Measurements from ENCODE around the gene NAA60.
A peak's percentile ranks its signal among the peaks of the same experiment; 100 is the strongest.
"Not testable (repeated sequence)": the region's sequence is repeated elsewhere in the genome, so short reads cannot be mapped to it uniquely, and the experiment has no call there.

Gene NAA60

DNA sequence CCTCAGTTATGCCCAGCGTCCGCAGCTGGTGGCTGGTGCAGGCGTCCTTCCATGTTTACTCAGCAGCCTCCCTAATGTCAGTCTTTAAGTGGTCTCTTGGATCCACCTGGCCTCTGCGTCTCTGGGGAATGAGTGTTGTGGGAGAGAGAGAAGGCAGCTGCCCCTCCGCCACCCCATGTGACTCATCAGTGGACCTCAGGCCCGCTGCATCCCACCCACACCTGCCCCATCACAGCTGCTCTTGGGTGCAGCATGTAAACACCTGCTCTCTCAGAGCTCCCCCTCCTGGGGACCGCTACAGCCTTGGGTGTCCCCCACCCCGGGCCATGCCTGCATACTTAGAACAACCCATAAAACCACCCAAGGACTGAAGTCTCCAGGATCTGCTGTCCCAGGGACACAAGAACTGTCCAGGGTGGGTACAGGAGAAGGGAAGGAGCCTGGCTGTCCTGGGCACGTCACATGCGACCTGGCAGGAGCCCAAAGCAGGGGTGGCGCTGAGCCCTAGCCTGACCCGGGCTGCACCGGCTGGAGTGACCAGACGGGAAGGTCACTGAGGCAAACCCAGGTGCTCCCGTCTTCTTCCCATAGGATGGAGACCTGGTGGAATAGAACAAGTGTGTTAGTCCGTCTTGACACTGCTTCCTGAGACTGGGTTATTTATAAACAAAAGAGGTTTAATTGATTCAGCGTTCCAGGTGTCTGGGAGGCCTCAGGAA is 47.6 kb downstream of the NAA60 start:
- Histone ChIP-seq H4K20me1 (0 out of 2 replicates have a peak, but pooled peaks cover 4% of the 10 kb centered on the region), H3K4me3 (no peak overlapping the region), H3K27ac (no peak overlapping the region), H3K4me2 (0 out of 2 replicates have a peak overlapping the region, but pooled peaks have one; percentile 13), H3K9ac (no peak overlapping the region), H3K4me1 (peaks cover 28% of the 10 kb centered on the region), H3K9me3 (no peaks in the 10 kb centered on the region), H3K27me3 (no peaks in the 10 kb centered on the region), H3K36me3 (peaks cover 21% of the 10 kb centered on the region)
- TF ChIP-seq Cebpa-rat (IDR thresholded peaks at IDR 0.05): no peak

DNA sequence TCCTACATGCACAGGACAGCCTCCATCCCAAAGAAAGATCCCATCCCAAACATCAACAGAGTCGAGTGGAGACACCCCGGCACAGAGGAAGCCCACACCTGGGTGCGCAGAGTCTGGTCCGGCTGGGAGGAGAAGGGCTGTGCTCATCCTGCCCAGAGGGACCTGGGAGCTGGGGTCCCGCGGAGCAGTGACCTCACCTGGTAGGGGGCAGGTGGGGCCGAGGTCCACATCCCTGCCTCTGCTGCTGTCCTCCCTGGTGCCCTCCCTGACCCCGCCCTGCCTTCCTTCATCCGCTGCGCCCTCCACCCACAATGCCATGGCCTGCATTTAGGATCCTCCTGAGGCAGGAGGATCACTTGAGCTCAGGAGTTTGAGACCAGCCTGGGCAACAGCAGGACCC is 48.9 kb downstream of the NAA60 start:
- H3K9me3 ChIP-seq: no peaks in the 10 kb centered on the region
- H3K27me3 ChIP-seq: no peaks in the 10 kb centered on the region
- no peak for TF ChIP-seq Cebpa-rat (IDR thresholded peaks at IDR 0.05)
- H4K20me1 ChIP-seq: no peaks in the 10 kb centered on the region
- H3K36me3 ChIP-seq: peaks cover 8% of the 10 kb centered on the region
- H3K27ac ChIP-seq: no peak overlapping the region
- H3K4me1 ChIP-seq: peaks cover 28% of the 10 kb centered on the region
- no peak overlapping the region for H3K4me3 ChIP-seq
- no peak overlapping the region for H3K9ac ChIP-seq
- H3K4me2 ChIP-seq: no peak overlapping the region

DNA sequence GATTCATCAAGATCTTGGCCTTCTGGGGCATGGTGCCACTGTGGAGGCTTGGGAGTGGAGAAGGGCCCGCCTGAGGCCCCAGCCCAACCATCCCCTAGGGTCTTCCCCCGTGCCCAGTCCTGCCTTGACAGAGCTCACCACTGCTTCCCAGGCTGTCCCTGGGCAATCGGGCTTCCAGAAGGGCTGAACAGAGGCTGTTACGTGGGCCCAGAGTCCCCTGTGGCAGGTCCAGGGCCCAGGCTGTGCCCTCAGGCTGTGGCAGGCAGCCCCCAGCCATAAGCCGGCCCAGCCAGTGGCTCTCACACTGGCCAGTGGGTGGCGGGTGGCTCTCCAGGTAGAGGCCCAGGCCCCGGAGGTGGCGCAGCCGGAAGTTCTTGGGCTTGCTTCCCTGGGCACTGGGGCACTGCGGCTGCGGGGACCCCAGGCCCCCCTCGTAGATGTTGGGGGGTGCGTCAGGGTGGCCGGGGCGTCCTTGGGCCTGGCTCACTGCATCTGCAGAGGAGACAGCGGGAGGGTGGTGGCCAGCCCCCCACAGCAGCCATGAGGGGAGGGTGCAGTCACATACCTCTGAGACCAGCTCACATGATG is 51.0 kb downstream of the NAA60 start:
- no peak overlapping the region for H3K27ac ChIP-seq
- H3K4me1 ChIP-seq: peaks cover 17% of the 10 kb centered on the region
- no peaks in the 10 kb centered on the region for H4K20me1 ChIP-seq
- no peaks in the 10 kb centered on the region for H3K27me3 ChIP-seq
- no peak for TF ChIP-seq Cebpa-rat (IDR thresholded peaks at IDR 0.05)
- H3K9me3 ChIP-seq: no peaks in the 10 kb centered on the region
- no peaks in the 10 kb centered on the region for H3K36me3 ChIP-seq
- H3K4me3 ChIP-seq: no peak overlapping the region
- no peak overlapping the region for H3K9ac ChIP-seq
- no peak overlapping the region for H3K4me2 ChIP-seq

DNA sequence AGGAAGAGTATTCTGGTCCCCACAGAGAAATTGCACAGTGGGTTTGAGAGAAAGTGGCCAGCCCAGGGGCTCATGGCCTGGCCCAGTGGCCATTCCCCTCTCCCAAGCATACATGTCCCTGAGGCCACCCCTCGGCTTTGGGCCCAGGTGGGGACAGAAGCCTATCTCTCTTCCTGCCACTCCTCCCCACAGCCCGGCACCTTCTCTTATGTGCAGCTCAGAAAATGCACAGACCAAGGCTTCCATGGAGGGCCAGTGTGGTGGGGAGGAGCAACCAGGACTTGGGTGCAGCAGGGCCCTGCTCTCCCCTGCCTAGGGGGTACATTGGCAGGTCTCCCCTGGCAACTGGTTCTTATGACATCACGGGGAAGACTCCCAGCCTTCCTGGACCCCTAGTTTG is 51.7 kb downstream of the NAA60 start, which contains the start of gene C16orf90:
C16orf90 (minus strand) TSS at position 314 of the 400 bp plus-strand sequence; CDS start at position 246, 68 bp downstream.
- Histone ChIP-seq H4K20me1 (no peaks in the 10 kb centered on the region), H3K9ac (no peak within 1 kb of the TSS), H3K27me3 (no peaks in the 10 kb centered on the region), H3K4me3 (no peak within 1 kb of the TSS), H3K4me1 (peaks cover 17% of the 10 kb centered on the region), H3K9me3 (no peaks in the 10 kb centered on the region), H3K4me2 (no peak within 1 kb of the TSS), H3K27ac (no peak within 1 kb of the TSS), H3K36me3 (no peaks in the 10 kb centered on the region)
- TF ChIP-seq Cebpa-rat (IDR thresholded peaks at IDR 0.05): no peak

DNA sequence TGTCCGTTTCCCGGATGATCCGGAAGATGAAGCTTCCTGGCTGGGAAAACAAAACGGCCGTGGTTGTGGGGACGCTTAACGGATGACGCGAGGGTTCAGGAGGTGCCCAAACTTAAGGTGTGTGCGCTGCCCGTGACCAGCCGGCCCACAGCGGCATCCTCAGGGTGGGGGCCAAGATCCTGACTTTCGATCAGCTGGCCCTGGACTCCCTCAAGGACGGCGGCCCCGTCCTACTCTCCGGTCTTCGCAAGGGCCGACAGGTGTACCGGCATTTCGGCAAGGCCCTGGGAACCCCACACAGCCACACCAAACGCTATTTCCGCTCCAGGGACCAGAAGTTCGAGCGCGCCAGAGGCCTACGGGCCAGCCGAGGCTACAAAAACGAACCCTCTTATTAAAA is 52.9 kb downstream of the NAA60 start:
- H3K4me1 ChIP-seq: peaks cover 11% of the 10 kb centered on the region
- H3K9me3 ChIP-seq: no peaks in the 10 kb centered on the region
- H3K9ac ChIP-seq: no peak overlapping the region
- H3K36me3 ChIP-seq: no peaks in the 10 kb centered on the region
- H3K27me3 ChIP-seq: no peaks in the 10 kb centered on the region
- no peak overlapping the region for H3K4me3 ChIP-seq
- TF ChIP-seq Cebpa-rat (IDR thresholded peaks at IDR 0.05): no peak
- no peak overlapping the region for H3K27ac ChIP-seq
- H3K4me2 ChIP-seq: no peak overlapping the region
- H4K20me1 ChIP-seq: no peaks in the 10 kb centered on the region

DNA sequence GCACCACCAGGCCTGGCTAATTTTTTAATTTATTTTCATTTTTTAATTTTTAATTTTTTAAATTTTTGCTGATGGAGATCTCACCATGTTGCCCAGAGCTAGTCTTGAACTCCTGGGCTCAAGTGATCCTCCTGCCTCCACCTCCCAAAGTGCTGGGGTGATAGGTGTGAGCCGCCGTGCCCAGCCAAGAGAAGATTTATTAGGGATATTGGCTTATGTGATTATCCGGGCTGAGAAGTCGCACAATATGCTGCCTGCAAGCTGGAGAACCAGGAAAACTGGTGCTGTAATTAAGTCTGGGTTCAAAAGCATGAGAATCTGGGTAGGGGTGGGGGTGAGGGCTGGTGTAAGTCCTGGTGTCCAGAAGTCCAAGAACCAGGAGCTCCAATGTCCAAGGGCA is 54.3 kb downstream of the NAA60 start:
- Histone ChIP-seq H3K4me3 (no peak overlapping the region), H3K9me3 (no peaks in the 10 kb centered on the region), H3K36me3 (no peaks in the 10 kb centered on the region), H3K4me2 (no peak overlapping the region), H3K27ac (no peak overlapping the region), H3K4me1 (peaks cover 17% of the 10 kb centered on the region), H4K20me1 (no peaks in the 10 kb centered on the region), H3K27me3 (no peaks in the 10 kb centered on the region), H3K9ac (no peak overlapping the region)
- TF ChIP-seq Cebpa-rat (IDR thresholded peaks at IDR 0.05): no peak

DNA sequence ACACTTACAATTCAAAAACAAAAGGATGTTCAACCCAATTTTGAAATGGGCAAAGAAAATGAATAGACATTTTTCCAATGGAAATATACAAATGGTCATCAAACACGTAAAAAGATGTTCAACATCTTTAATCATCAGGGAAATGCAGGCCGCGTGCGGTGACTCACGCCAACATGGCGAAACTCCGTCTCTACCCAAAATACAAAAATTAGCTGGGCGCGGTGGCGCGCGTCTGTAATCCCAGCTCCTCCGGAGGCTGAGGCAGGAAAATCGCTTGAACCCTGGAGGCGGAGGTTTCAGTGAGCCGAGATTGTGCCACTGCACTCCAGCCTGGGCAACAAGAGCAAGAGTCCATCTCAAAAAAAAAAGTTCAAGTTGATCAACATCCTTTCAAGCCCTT is 55.5 kb downstream of the NAA60 start:
- no peak for TF ChIP-seq Cebpa-rat (IDR thresholded peaks at IDR 0.05)
- peaks cover 18% of the 10 kb centered on the region for H3K4me1 ChIP-seq
- H3K27me3 ChIP-seq: no peaks in the 10 kb centered on the region
- H3K27ac ChIP-seq: no peak overlapping the region
- H3K9me3 ChIP-seq: no peaks in the 10 kb centered on the region
- H3K4me2 ChIP-seq: no peak overlapping the region
- no peak overlapping the region for H3K4me3 ChIP-seq
- no peaks in the 10 kb centered on the region for H3K36me3 ChIP-seq
- no peaks in the 10 kb centered on the region for H4K20me1 ChIP-seq
- H3K9ac ChIP-seq: no peak overlapping the region

DNA sequence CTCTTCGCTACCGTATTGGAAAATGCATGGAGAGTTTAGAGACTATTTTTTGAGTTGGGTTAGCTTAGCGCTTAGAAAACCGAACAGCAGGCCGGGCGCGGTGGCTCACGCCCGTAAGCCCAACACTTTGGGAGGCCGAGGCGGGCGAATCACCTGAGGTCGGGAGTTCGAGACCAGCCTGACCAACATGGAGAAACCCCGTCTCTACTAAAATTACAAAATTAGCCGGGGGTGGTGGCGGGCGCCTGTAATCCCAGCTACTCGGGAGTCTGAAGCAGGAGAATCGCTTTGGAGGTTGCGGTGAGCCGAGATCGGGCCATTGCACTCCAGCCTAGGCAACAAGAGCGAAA is 57.9 kb downstream of the NAA60 start:
- H4K20me1 ChIP-seq, H3K9me3 ChIP-seq, H3K27me3 ChIP-seq: not testable (repeated sequence)
- H3K4me3 ChIP-seq: peak overlapping the region; percentile 81
- peak overlapping the region; percentile 81 for H3K9ac ChIP-seq
- peaks cover 14% of the 10 kb centered on the region for H3K36me3 ChIP-seq
- H3K4me2 ChIP-seq: peak overlapping the region; percentile 92
- H3K27ac ChIP-seq: peak overlapping the region; percentile 48; the same call in 1 of the 2 replicates
- peaks cover 28% of the 10 kb centered on the region for H3K4me1 ChIP-seq

DNA sequence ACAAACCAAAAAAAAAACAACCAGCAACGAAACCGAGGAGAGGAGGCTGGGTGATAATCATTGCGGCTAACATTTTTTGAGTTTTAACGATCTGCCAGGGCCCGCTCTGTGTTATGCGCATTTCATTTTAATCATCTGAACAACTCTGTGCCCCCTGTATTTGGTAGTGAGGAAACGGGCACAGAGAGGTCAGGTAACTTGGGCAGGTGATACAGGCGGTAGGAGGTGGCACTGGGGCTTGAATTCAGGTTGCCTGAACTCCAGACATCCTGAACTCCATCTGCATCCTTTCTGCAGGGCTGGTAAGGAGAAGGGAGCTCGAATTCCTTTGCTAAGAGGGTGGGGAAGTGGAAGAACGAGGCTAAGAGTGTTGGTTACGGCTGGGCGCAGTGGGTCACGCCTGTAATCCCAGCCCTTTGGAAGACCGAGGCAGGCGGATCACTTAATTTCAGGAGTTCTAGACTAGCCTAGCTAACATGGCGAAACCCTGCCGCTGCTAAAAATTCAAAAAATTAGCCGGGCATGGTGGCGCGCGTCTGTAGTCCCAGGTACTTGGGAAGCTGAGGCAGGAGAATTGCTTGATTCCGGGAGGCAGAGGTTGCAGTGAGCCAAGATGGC is 58.4 kb downstream of the NAA60 start:
- no peaks in the 10 kb centered on the region for H4K20me1 ChIP-seq
- H3K9ac ChIP-seq: peak overlapping the region; percentile 81
- no peaks in the 10 kb centered on the region for H3K27me3 ChIP-seq
- peak overlapping the region; percentile 81 for H3K4me3 ChIP-seq
- H3K4me1 ChIP-seq: peaks cover 28% of the 10 kb centered on the region
- no peak overlapping the region for H3K27ac ChIP-seq
- no peaks in the 10 kb centered on the region for H3K9me3 ChIP-seq
- H3K4me2 ChIP-seq: peak overlapping the region; percentile 92
- TF ChIP-seq Cebpa-rat (IDR thresholded peaks at IDR 0.05): no peak
- H3K36me3 ChIP-seq: peaks cover 19% of the 10 kb centered on the region

DNA sequence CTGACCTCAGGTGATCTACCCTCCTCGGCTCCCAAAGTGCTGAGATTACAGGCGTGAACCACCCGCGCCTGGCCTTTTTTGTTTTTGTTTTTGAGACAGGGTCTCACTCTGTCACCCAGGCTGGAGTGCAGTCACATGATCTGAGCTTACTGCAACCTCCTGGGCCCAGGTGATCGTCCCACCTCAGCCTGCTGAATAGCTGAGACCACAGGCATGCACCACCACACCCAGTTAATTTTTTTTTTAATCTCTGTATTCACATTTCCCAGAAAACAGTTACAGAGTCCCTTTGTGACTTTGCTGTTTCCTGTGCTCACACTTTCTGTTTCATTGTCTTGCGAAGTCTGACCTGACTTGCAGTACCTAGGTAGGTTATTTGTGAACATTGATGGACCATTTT is 60.0 kb downstream of the NAA60 start:
- no peak for TF ChIP-seq Cebpa-rat (IDR thresholded peaks at IDR 0.05)
- Histone ChIP-seq H3K9me3 (no peaks in the 10 kb centered on the region), H3K27me3 (no peaks in the 10 kb centered on the region), H3K27ac (no peak overlapping the region), H3K4me3 (no peak overlapping the region), H3K9ac (no peak overlapping the region), H3K4me1 (peaks cover 33% of the 10 kb centered on the region), H4K20me1 (no peaks in the 10 kb centered on the region), H3K4me2 (peak overlapping the region; percentile 1; the same call in 1 of the 2 replicates), H3K36me3 (peaks cover 32% of the 10 kb centered on the region)

Measured in BLaER1 (cell line).